Loucy (cell line): Measurements from ENCODE around the gene SLC27A2.

Experiments
- H2AFZ ChIP-seq: fragments of 200-600 bp; sonication (generic); 2 replicates; pipeline ENCODE4 v1.6.0; 2016; ENCODE audit warnings: antibody characterized with exemption, mild to moderate bottlenecking, low read length, moderate library complexity
- H3F3A ChIP-seq: fragments of 200-600 bp; 2 replicates; pipeline ENCODE4 v1.6.0; 2016; ENCODE audit warnings: antibody characterized with exemption, low read depth, mild to moderate bottlenecking
- H3K27me3 ChIP-seq: fragments of 200-600 bp; sonication (generic); 2 replicates; pipeline ENCODE4 v1.6.1; 2014; ENCODE audit warnings: low read length, mild to moderate bottlenecking; ENCODE audit not compliant: insufficient read depth, poor library complexity, severe bottlenecking
- H3K36me3 ChIP-seq: fragments of 200-600 bp; sonication (generic); 2 replicates; pipeline ENCODE4 v1.6.1; 2016; ENCODE audit warnings: low read length; ENCODE audit not compliant: insufficient read depth
- H3K4me1 ChIP-seq: fragments of 200-600 bp; sonication (generic); 2 replicates; pipeline ENCODE4 v1.5.1; 2014; ENCODE audit warnings: low read length, mild to moderate bottlenecking; ENCODE audit not compliant: insufficient read depth, poor library complexity, severe bottlenecking
- H3K4me2 ChIP-seq: fragments of 200-600 bp; sonication (generic); 2 replicates; pipeline ENCODE4 v1.6.0; 2014; ENCODE audit warnings: antibody characterized with exemption, low read length, low read depth, mild to moderate bottlenecking; ENCODE audit not compliant: poor library complexity, severe bottlenecking
- H3K4me3 ChIP-seq: fragments of 200-600 bp; sonication (generic); 2 replicates; pipeline ENCODE4 v1.5.1; 2014; ENCODE audit warnings: low read length, mild to moderate bottlenecking, mixed read lengths; ENCODE audit not compliant: poor library complexity, severe bottlenecking
- H3K79me2 ChIP-seq: fragments of 200-600 bp; sonication (generic); 2 replicates; pipeline ENCODE4 v1.6.1; 2014; ENCODE audit warnings: low read length; ENCODE audit not compliant: insufficient read depth
- H3K9ac ChIP-seq: fragments of 200-600 bp; sonication (generic); 2 replicates; pipeline ENCODE4 v1.6.0; 2014; ENCODE audit warnings: mild to moderate bottlenecking, low read depth, low read length, moderate library complexity; ENCODE audit not compliant: poor library complexity, severe bottlenecking
- H3K9me2 ChIP-seq: fragments of 200-600 bp; sonication (generic); replicated peaks from 2 replicates; pipeline ENCODE4 v1.6.1; 2016; ENCODE audit warnings: low read depth, low read length, mixed read lengths
- H3K9me3 ChIP-seq: fragments of 200-600 bp; sonication (generic); 2 replicates; pipeline ENCODE4 v1.6.1; 2014; ENCODE audit warnings: mild to moderate bottlenecking, antibody characterized with exemption, low read length, low read depth; ENCODE audit not compliant: insufficient read depth
- H4K20me1 ChIP-seq: fragments of 200-600 bp; sonication (generic); 2 replicates; pipeline ENCODE4 v1.6.0; 2014; ENCODE audit warnings: antibody characterized with exemption, low read length, mild to moderate bottlenecking; ENCODE audit not compliant: insufficient read depth, poor library complexity, severe bottlenecking
- EZH2phosphoT487 ChIP-seq: fragments of 200-600 bp; IDR thresholded peaks from 2 replicates; pipeline ENCODE4 v1.6.1; 2018; ENCODE audit warnings: antibody characterized with exemption, mild to moderate bottlenecking, moderate library complexity, borderline replicate concordance
- TF ChIP-seq, protein P1 (sequence below): fragments of 200-600 bp; sonication (generic); conservative IDR thresholded peaks from 2 replicates; pipeline ENCODE4 v1.5.1; 2014; ENCODE audit warnings: mild to moderate bottlenecking, antibody characterized with exemption, low read length

SLC27A2 gene

DNA sequence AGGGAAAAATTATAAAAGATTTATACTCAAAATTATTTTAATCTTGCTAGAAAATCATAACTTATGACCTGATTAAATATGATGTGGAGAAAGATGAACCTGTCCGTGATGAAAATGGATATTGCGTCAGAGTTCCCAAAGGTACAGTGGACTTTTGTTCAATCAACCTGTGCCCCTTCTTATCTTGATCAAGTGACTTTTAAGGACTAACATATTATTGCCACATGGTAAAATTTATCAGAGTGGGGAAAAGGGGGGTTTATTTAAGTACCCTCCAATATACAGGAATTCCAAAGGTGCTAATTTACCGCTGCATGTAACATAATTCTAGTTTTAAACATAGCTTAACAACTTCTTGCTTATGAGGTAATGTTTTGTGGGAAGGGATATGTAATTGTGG lies 43.9 kb downstream of the SLC27A2 start:
- no peaks in the 10 kb centered on the region for H3K9me2 ChIP-seq
- H3K9me3 ChIP-seq, result no peaks in the 10 kb centered on the region
- no peaks in the 10 kb centered on the region for H3K27me3 ChIP-seq
- no peaks in the 10 kb centered on the region for H3F3A ChIP-seq
- no peak overlapping the region for H3K4me2 ChIP-seq
- H3K9ac ChIP-seq, result no peak overlapping the region
- no peaks in the 10 kb centered on the region for H3K36me3 ChIP-seq
- H3K4me3 ChIP-seq, result no peak overlapping the region
- H3K4me1 ChIP-seq, result peaks cover 8% of the 10 kb centered on the region
- no peaks in the 10 kb centered on the region for H4K20me1 ChIP-seq
- H3K79me2 ChIP-seq, result no peaks in the 10 kb centered on the region
- no peak overlapping the region for H2AFZ ChIP-seq
- no peak for TF ChIP-seq EZH2phosphoT487
- TF ChIP-seq, protein P1, sequence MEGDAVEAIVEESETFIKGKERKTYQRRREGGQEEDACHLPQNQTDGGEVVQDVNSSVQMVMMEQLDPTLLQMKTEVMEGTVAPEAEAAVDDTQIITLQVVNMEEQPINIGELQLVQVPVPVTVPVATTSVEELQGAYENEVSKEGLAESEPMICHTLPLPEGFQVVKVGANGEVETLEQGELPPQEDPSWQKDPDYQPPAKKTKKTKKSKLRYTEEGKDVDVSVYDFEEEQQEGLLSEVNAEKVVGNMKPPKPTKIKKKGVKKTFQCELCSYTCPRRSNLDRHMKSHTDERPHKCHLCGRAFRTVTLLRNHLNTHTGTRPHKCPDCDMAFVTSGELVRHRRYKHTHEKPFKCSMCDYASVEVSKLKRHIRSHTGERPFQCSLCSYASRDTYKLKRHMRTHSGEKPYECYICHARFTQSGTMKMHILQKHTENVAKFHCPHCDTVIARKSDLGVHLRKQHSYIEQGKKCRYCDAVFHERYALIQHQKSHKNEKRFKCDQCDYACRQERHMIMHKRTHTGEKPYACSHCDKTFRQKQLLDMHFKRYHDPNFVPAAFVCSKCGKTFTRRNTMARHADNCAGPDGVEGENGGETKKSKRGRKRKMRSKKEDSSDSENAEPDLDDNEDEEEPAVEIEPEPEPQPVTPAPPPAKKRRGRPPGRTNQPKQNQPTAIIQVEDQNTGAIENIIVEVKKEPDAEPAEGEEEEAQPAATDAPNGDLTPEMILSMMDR, result no peak

DNA sequence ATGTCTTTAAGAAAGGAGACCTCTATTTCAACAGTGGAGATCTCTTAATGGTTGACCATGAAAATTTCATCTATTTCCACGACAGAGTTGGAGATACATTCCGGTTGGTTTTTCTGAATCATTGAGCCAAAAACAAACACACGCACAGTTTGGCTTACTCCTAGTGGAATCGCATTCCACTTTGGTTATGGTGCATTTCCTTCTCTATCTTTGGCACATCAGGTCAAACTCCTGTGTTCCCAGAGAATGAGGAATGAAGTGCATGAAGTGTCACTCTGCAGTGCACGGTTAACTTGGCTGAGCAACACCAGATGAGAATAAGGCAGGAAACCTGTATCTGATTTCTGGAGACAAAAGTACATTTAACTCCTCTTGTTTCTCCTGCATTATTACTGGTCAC lies 45.1 kb downstream of the SLC27A2 start:
- Histone ChIP-seq H4K20me1 (no peaks in the 10 kb centered on the region), H3K9me3 (no peaks in the 10 kb centered on the region), H3K4me3 (no peak overlapping the region), H3K79me2 (no peaks in the 10 kb centered on the region), H3K36me3 (no peaks in the 10 kb centered on the region), H3K9me2 (no peaks in the 10 kb centered on the region), H3K4me2 (no peak overlapping the region), H2AFZ (0 out of 2 replicates have a peak overlapping the region, but pooled peaks have one; percentile 22), H3K9ac (no peak overlapping the region), H3K27me3 (no peaks in the 10 kb centered on the region), H3F3A (no peaks in the 10 kb centered on the region), H3K4me1 (peaks cover 1% of the 10 kb centered on the region)
- TF ChIP-seq, protein P1, result no peak
- no peak for TF ChIP-seq EZH2phosphoT487

GRCh38 chr15:50228866-50229265 lies 46.9 kb downstream of the SLC27A2 start:
- Histone ChIP-seq H3K9me3 (no peaks in the 10 kb centered on the region), H2AFZ (no peak overlapping the region), H3K9me2 (no peaks in the 10 kb centered on the region)

More at GRCh38 chr15:50228866-50229265, 46.9 kb downstream of the SLC27A2 start:
- no peak overlapping the region for H3K9ac ChIP-seq
- no peak overlapping the region for H3K4me2 ChIP-seq
- no peaks in the 10 kb centered on the region for H3K4me1 ChIP-seq
- H3F3A ChIP-seq, result no peaks in the 10 kb centered on the region
- no peak overlapping the region for H3K4me3 ChIP-seq
- no peaks in the 10 kb centered on the region for H3K27me3 ChIP-seq
- H4K20me1 ChIP-seq, result no peaks in the 10 kb centered on the region
- no peaks in the 10 kb centered on the region for H3K36me3 ChIP-seq
- H3K79me2 ChIP-seq, result no peaks in the 10 kb centered on the region
- no peak for TF ChIP-seq EZH2phosphoT487
- TF ChIP-seq, protein P1, result no peak
